ENCODE data around the gene DNASE1L2.

The DNASE1L2 gene

DNA sequence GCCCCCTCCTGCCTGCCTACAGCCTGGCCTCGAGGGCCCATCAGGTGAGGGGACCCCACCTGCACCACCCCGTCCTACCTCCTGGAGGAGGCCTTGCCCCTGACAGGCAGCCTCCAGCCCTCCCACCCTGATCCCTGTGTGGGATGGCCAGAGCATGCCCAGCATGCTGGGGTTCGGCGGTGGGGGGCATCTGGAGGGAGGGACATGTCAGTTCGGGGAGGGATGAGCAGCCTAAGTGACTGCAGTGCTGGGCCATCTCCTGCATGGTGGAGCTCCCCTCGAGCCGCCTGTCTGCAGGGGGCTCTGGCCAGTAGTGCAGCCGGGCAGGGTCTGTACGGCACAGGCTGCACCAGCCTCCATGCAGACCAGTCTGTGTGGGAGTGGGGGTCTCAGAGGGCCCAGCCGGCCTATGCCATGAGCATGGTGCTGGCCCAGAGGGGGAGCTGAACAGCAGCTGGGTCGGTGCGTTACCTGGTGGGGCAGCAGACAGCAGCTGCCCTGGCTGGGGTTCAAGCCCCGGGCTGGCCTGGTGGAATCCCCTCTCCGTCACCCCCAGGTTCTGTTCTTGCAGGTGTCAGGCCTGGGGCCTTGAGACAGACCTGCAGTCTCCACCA lies 35.7 kb downstream of the DNASE1L2 start:
- ATAC-seq: no peak

DNA sequence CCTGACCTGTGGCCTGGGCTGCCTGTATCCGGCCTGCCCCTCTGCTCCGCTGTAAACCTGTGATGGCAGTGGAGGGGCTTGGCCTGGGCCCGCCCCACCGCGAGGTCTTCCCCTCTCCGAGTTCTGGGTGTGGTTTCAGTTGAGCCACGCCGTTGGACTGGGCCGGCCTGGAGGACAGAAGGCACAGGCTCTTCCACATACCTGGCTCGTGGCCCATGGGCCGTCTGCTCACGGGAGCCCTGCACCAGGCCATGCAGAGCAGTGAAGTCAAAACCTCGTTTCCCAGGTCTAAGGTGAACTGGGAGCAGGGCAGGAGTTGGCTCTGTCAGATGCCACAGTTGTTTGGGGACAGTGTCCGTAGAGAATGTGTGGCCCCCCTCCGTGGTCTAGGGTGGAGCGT lies 37.2 kb downstream of the DNASE1L2 start:
- no peak for ATAC-seq

DNA sequence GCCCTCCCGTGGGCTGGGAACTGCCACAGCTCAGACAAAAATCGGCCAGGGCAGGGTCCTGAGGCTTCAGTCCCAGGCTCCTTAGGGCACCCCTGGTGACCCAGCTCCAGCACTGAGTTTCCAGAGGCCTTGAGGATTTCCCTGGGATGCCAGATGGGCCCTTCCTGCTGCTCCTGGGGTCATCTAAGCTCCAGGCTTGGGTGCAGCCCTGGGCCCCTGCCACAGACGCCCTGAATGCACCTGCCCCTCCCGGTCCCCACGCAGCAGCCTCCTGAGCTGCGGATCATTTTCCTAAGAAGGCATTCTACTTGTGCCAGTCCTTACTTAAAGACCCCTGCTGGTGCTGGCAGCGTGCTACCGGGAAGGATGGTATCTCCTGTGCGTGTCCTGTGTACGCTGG lies 37.7 kb downstream of the DNASE1L2 start:
- ATAC-seq: no peak

DNA sequence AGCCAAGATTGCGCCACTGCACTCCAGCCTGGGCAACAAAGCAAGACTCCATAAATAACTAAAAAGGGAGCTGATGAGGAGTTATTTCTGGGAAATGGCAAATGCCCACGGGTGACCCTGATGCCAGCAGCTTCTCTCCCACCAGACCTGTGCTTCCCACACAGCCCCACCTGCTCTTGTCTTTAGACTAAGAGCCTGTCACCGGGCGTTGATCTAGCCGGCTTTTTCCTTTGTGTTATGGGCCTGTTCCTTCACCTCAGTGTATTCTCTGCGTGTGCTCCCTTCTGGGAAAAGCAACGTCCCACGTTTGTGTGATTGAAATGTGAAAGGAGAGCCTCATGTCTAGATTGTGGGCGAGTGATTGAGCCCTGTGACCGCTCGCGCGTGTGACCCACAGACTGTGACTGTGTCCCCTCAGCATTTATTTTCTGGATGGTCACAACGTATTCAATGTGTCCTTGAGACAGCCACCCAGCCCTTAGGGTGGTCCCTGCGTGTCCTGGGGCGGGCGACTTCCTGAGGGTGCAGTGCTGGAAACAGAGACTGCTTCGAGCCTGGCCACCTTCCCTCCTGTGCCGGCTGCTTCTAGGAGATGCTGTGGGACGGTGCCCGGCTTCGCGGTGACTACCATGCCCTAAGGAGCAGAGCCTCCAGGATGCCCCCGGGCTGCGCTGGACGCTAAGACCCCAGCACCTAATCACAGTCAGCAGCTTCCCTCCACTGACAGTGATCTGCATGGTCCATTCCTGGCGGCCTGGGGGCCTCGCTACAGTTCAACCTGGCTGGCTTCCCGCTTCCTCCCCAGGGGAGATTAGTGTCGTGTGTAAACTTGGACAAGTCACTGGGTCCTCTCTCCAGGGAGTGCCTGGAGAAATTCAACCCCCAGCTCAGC lies 39.5 kb downstream of the DNASE1L2 start:
- no peak for ATAC-seq

DNA sequence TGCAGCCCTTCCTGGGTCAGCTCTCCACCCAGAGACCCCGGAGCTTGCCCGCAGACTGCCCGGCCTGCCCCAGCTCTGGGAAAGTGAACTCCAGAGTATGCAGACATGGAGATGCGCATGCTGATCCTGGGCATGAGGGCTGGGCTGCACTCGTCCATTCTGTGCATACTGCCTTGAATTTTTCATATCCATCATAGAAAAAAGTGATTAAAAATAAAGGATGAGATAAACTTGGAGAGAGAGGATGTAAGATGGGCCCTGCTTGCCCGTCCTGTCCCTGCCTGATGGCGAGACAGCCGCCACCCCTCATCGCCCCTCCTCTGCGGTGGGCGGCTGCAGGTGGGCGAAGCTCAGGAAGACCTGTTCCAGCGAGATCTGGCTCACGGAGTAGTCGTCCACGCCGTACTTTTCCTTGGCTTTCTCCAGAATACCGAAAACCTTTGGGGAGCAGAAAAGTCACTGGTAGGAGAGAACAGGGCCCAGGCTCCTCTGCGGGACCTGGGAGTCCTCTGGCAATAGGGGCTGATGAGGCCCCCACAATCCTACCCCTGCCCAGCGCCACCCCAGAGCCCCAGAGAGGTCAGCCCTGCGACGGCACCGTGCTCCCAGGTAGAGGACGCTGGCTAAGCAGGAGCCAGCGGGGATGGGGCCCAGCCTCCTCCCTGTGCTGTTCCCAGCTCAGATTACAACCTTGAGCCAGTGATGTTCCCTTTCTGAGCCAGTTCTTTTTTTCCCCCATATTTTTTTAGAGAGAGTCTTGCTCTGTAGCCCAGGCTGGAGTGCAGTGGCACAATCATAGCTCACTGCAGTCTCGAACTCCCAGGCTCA lies 40.3 kb downstream of the DNASE1L2 start:
- ATAC-seq: no peak

DNA sequence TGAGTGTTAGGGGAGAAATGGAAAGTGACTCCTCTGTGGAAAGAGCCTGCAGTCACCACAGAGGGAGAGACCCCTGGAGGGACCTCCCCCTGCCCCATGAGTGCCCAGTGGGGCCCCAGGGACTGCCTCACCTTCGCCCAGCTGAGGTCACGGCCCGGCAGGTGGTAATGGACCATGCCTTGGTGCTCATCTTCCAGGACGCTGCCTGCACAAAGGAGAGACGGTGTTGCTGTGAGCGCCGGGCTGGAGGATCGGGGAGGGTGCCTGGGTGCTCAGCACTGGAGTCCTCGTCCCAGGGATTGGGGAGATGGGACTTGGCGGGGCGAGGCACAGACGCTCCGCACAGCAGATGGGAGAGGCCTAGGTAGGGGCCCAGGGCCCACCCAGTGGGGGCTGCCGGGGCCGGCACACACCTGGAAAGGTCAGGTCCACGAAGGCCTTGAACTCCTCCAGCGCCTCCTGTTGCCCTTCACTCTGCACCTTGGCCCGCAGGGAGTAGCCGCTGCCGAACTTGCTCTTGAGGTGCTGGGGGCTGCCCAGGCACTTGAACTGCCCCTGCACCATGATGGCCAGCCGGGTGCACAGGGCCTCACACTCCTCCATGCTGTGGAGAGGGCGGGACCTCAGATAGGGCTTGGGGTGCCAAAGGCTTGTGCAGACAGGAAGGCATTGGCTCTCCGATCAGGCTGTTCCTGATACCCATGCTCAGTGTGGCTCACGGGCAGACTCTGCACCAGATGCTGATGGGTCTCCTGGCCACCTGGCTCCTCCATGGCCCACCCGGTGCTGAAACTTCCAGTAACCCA lies 41.4 kb downstream of the DNASE1L2 start:
- no peak for ATAC-seq

DNA sequence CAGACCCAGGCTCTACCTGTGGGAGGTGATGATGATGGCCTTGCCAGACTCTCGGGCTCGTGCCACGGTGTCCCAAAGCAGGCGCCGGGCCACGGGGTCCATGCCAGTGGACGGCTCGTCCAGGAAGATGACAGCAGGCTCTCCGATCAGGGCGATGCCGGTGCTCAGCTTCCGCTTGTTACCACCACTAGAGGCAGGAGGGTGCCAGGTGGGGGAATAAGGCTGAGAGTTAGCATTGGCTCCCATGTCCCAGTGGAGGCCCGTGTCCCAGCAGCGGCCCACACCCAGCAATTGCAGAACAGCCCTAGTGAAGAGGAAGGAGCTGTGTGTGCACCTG lies 42.0 kb downstream of the DNASE1L2 start:
- no peak for ATAC-seq

DNA sequence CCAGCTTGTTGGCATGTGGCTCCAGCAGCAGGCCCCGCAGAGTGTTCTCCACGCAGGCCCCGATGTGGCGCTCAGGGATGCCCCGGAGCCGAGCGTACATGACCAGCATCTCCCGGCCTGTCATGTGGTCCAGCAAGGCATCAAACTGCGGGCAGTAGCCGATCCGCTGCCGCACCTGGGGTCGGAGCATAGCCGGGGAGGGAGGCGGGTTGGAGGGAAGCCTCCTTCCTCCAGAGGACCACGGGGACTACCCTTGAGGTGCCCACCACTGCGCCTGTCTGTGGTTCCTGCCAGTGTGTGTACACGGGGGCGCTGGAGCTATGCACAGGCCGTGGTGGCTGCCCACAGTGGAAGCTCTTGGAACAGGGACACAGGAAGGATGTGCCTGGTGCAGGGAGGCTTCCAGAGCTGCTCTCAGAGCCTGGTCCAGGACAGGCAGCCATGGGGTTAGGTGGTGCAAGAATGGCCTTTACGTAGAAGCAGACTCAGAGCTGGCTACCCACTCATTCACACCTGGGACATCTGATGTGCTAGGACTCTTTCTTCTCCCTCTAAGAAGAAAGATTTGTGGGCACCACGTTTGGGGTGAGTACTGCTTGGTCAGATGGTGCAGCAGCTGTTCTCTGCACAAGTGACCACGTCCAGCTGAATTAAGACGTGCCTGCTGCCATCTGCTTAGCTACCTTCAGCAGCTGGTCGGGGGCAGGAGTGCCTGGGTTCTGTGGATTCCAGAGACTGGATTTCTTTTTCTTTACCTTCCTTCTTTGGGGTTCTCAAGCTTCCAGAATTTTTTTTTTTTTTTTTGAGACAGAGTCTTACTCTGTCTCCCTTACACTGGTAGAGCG lies 42.9 kb downstream of the DNASE1L2 start:
- ATAC-seq: no peak

DNA sequence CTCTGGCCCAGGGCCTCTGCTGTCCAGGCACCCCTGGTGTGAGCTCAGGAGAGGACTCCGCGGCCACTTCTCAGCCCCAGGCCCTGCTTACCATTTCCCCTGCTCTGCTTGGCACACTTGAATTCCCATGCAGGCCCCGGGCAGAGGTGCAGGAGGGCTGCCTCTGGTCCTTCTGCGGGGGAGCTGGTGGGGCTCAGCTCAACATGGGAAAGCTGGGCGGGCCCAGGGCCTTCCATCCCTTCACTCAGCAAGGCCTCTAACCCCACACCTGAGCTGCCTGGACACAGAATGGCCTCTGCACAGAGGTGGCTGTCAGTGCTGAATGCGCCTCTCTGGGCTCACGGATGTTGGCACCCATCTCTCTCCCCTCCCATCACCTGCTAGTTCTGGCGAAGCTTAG lies 44.2 kb downstream of the DNASE1L2 start:
- ATAC-seq: no peak

DNA sequence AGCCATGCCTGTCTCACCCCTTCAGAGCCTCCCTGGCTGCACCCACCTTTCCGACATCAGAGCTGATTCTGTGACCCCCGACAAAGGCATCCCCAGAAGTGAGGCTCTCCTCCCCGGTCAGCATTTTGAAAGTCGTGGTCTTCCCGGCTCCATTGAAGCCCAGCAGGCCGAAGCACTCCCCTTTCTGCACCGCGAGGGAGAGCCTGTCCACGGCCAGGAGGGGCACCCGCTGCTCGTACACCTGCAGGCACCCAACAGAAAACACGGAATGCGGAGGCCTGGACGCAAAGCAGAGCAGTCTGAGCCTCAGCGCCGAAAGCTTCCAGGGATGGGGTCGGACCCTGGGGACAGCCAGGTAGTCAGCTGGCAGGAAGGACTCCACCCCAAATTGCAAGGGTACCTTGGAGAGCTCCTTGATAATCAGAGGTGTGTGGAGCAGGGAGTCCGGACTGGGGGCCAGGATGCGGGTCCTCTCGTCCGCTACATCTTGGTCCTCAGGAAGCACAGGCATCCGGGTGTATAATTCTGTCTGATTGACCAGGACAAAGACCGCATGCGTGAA lies 44.8 kb downstream of the DNASE1L2 start:
- no peak for ATAC-seq

DNA sequence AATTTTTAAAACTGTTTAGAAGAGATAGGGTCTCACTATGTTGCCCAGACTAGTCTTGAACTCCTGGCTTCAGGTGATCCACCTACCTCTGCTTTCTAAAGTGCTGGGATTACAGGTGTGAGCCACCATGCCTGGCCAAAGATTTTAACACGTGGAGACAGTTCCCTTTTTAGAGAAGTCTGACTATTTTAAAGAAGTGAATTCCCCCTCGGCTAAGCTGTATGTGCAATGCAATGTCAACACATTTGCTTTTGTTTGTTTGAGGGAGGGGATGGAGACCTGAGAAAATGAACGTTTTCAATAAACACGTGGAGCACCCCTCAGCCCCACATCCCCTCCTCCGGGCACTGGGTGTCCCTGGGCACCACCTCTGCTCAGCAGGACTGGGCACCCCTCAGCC lies 46.0 kb downstream of the DNASE1L2 start:
- ATAC-seq: no peak

DNA sequence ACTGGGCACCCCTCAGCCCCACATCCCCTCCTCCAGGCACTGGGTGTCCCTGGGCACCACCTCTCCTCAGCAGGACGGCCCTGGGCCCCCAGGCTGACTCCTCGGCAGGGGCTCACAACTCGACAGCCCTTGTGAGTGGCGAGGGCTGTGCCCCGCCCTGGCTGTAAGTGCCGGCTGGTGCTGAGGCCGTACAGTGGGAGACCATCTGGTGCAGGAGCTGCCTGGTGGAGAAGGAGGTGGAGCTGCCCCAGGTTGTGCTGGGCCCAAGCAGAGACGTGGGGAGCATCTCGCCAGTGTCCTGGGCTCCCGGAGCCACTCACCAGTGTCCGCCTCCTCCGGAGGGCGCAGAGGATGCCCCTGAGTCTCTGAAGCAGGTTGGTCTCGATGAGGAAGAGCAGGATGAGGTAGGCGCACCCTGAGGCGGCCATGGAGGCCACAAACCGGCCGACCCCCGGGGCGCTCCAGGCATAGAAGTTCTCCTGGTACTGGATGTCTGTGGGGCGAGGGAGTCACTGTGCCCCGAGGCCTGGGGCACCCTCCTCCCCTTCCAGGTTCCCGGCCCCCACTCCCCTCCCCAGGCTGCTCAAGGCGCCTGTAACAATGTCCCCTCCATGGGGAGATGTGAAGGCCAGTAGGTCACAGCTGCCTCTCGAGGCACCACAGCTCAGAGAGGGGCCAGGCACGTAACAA lies 46.8 kb downstream of the DNASE1L2 start:
- ATAC-seq: no peak

DNA sequence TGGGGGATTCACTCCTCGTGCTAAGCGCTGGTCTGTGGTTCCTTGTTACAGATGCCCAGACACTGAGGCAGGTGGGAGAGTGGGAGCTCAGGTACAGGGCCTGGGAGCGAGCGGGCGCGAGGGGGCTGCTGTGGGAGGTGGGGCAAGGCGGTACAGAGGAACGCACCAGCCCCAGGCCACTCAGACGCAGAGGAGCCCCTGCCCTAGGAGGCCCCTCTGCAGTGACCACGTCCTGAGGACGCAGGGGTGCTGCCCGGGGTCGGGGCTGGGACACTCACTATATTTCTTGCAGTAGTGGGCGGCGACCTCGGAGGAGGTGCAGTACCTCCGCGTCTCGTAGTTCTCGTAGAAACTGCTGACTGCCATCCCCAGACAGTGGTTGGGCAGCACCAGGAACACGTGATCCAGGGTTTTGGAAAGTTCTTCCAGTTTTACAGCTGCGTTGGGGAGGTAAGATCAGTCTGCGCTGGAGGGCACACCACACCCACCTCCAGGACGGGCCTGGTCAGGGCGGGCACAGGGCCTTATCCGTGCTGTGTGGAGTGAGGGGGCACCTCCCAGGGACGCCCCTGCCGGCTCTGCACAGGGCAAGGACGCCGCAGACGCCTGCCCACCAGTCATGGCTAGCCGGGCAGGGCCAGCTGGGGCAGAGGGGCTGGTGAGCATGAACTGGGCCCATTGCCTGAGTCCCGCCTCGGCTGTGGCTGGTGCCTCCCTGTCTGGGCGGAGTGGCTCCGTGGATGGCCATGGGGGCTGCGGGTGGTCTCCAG lies 47.9 kb downstream of the DNASE1L2 start:
- no peak for ATAC-seq

DNA sequence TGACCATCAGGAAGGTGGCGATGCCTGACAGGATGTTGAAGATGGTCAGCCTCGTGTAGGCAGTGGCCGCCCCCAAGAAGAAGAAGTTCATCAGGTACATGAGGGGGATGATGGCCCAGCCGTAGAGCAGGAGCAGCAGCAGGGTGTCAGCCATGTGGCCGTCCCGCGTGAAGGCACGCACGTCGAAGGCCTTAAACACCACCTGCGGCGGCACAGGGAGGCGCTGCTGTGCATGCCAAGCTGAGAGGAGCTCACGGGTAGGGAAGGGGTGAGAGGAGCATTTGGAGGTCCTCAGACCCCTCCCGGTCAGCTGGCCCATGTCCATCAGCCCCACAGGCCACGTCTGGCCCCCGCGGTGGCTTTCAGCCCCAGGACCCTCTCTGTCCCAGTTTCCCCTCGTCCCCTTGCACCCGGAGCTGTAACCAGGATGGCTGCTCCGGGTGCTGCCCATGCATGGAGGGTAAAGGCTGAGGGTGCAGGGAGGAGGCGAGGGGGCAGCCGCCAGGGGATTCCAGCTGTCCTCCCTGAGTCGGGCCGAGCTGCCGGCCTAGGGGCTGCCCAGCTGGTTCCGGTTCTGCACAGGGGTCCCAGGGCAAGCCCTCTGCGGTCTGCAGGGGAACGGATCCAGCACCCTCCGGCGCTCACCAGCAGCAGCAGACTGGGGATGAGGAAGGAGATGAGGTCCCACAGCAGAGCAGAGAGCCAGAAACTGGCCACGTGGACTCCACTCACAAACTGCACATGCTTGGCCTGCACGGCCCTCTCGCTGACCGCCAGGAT lies 48.7 kb downstream of the DNASE1L2 start:
- ATAC-seq: no peak

DNA sequence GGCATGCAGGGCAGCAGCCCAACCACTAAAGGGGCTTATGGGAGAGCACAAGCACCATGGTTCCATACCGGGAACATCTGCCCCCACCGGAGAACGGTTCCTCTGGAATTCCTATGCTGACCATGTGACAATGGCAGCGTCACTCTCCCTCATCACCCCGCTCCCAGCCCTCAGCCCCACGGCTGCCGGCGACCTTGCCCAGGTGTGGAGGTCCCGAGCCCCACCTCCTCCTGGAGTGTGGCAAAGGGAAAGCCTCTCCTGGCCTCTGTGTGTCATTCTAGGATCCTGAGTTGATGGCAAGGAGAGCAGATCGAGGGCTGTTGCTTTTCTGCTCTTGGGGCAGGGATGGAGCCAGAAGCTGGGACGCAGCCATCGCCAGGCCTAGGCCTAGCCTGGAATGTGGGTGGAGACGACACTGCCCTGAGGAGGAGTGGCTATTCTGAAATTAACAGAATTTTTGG lies 49.5 kb downstream of the DNASE1L2 start:
- no peak for ATAC-seq

DNA sequence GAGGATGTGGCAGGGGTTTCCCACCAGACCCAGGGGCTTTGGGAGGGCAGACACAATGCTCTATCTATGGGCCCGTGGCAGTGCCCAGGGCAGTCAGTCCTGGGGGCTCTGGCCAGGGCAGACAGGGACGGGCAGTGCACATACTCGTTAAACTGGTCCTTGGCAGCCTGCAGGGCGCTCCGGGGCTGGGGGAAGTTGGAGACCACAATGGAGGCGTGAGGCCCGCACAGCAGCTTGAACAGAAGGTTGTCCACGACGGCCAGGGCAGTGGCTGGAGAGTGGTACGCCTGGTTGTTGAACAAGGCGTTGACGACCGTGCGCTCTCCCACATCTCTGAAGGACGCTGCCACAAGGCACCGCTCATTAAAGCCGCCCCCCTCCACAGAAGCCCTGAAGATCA lies 50.3 kb downstream of the DNASE1L2 start:
- ATAC-seq: no peak

DNA sequence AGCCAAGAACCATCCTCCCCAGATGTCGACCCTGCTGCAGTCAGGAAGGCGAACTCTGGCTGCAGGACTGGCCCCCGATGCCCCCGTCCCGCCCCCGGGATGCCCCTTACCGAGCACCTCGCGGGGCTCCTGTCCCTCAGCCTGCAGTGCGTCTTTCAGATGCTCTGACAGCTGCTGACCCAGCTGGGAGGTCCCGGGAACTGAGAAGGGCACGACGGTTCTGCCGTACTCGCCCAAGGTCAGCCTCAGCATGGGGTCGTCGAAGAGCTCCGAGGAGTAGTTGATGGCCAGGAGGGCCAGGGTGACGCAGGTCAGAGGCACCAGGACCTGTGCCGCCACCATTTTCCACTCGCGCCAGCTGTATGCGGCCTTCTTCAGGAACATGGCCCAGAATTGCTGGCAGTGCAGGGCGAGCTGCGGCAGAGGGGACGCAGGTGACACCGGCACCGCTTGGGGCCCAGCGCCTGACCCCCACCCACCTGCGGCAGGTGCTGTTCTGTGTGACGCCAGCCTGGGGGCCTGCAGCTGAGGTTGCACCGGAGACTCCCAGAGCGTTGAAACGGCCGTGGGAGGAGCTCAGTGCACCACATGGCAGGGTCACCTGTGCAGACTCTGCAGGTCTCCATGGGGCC lies 51.8 kb downstream of the DNASE1L2 start:
- ATAC-seq: no peak

All from activated CD4-positive, CD25-positive, alpha-beta regulatory T cell treated with anti-CD3 and anti-CD28 coated beads, Interleukin-2, amount 50 U/mL, for 24 hours (primary cell).